MM.1S (cell line): Measurements from ENCODE around the gene KAT2A.

Source experiments
- DNase-seq: peaks from one replicate; pipeline ENCODE4 v3.0.0-alpha.2; 2015
- H2AFZ ChIP-seq: fragments of 300-600 bp; sonication (generic); 2 replicates; pipeline ENCODE4 v1.6.0; 2016; ENCODE audit warnings: antibody characterized with exemption, low read length
- H3F3A ChIP-seq: fragments of 300-600 bp; sonication (generic); 2 replicates; pipeline ENCODE4 v1.6.1; 2016; ENCODE audit warnings: mild to moderate bottlenecking, antibody characterized with exemption, low read length, moderate library complexity, mixed read lengths; ENCODE audit not compliant: insufficient read depth
- H3K27ac ChIP-seq: fragments of 300-600 bp; sonication (generic); 2 replicates; pipeline ENCODE4 v1.5.1; 2016; ENCODE audit warnings: mild to moderate bottlenecking, low read length
- H3K27me3 ChIP-seq: fragments of 300-600 bp; sonication (generic); replicated peaks from 2 replicates; pipeline ENCODE4 v1.6.0; 2016; ENCODE audit warnings: low read length; ENCODE audit not compliant: insufficient read depth
- H3K36me3 ChIP-seq: fragments of 300-600 bp; sonication (generic); replicated peaks from 2 replicates; pipeline ENCODE4 v1.6.1; 2016; ENCODE audit warnings: mild to moderate bottlenecking, low read length, mixed read lengths; ENCODE audit not compliant: insufficient read depth
- H3K4me1 ChIP-seq: fragments of 300-600 bp; sonication (generic); 2 replicates; pipeline ENCODE4 v1.6.1; 2016; ENCODE audit warnings: low read length, mixed read lengths
- H3K4me2 ChIP-seq: fragments of 300-600 bp; sonication (generic); 2 replicates; pipeline ENCODE4 v1.6.0; 2016; ENCODE audit warnings: low read depth, low read length
- H3K4me3 ChIP-seq: fragments of 300-600 bp; sonication (generic); 2 replicates; pipeline ENCODE4 v1.5.1; 2016; ENCODE audit warnings: low read length, mixed read lengths
- H3K79me2 ChIP-seq: fragments of 300-600 bp; sonication (generic); 2 replicates; pipeline ENCODE4 v1.6.1; 2016; ENCODE audit warnings: mixed run types, low read length, mixed read lengths
- H3K9ac ChIP-seq: fragments of 300-600 bp; sonication (generic); 2 replicates; pipeline ENCODE4 v1.6.1; 2016; ENCODE audit warnings: low read length, mixed read lengths
- H3K9me2 ChIP-seq: fragments of 300-600 bp; sonication (generic); replicated peaks from 2 replicates; pipeline ENCODE4 v1.6.1; 2016; ENCODE audit warnings: mild to moderate bottlenecking, low read length, mixed read lengths; ENCODE audit not compliant: insufficient read depth
- H3K9me3 ChIP-seq: fragments of 300-600 bp; sonication (generic); replicated peaks from 2 replicates; pipeline ENCODE4 v1.6.1; 2016; ENCODE audit warnings: mild to moderate bottlenecking, low read length, mixed read lengths; ENCODE audit not compliant: insufficient read depth
- H4K20me1 ChIP-seq: fragments of 300-600 bp; sonication (generic); 2 replicates; pipeline ENCODE4 v1.6.1; 2016; ENCODE audit warnings: mild to moderate bottlenecking, low read length, moderate library complexity, mixed read lengths; ENCODE audit not compliant: insufficient read depth
- EZH2 ChIP-seq: fragments of 300-600 bp; sonication (generic); optimal IDR thresholded peaks from 2 replicates; pipeline ENCODE3; 2017; ENCODE audit warnings: low read depth, mild to moderate bottlenecking, antibody characterized with exemption, low read length, mixed read lengths
- EZH2phosphoT487 ChIP-seq: fragments of 300-600 bp; sonication (generic); IDR thresholded peaks from 2 replicates; pipeline ENCODE4 v1.6.1; 2018; ENCODE audit warnings: antibody characterized with exemption, low read length
- TF ChIP-seq, protein P1 (sequence below): fragments of 300-600 bp; sonication (generic); IDR thresholded peaks from 2 replicates; pipeline ENCODE4 v1.5.1; 2016; ENCODE audit warnings: antibody characterized with exemption, low read length, mixed read lengths

KAT2A gene

GRCh38 chr17:42163113-42163512 is 41.9 kb upstream of the KAT2A start:
- TF ChIP-seq EZH2: no peak
- TF ChIP-seq, protein P1, sequence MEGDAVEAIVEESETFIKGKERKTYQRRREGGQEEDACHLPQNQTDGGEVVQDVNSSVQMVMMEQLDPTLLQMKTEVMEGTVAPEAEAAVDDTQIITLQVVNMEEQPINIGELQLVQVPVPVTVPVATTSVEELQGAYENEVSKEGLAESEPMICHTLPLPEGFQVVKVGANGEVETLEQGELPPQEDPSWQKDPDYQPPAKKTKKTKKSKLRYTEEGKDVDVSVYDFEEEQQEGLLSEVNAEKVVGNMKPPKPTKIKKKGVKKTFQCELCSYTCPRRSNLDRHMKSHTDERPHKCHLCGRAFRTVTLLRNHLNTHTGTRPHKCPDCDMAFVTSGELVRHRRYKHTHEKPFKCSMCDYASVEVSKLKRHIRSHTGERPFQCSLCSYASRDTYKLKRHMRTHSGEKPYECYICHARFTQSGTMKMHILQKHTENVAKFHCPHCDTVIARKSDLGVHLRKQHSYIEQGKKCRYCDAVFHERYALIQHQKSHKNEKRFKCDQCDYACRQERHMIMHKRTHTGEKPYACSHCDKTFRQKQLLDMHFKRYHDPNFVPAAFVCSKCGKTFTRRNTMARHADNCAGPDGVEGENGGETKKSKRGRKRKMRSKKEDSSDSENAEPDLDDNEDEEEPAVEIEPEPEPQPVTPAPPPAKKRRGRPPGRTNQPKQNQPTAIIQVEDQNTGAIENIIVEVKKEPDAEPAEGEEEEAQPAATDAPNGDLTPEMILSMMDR: peak; percentile 67
- Histone ChIP-seq H3K27me3 (no peaks in the 10 kb centered on the region), H3K9ac (no peak overlapping the region), H3K9me2 (no peaks in the 10 kb centered on the region), H3K27ac (no peak overlapping the region), H3K4me3 (no peak overlapping the region), H4K20me1 (no peaks in the 10 kb centered on the region), H3K79me2 (no peaks in the 10 kb centered on the region), H3K4me2 (no peak overlapping the region), H3K4me1 (no peaks in the 10 kb centered on the region), H2AFZ (0 out of 2 replicates have a peak overlapping the region, but pooled peaks have one; percentile 27), H3K36me3 (no peaks in the 10 kb centered on the region), H3K9me3 (no peaks in the 10 kb centered on the region), H3F3A (no peaks in the 10 kb centered on the region)
- no peak for DNase-seq

- no peaks in the 10 kb centered on the region for H3K9me2 ChIP-seq
- H3K36me3 ChIP-seq: no peaks in the 10 kb centered on the region
- H2AFZ ChIP-seq: no peak overlapping the region
- H3K4me1 ChIP-seq: no peaks in the 10 kb centered on the region
- H3K4me2 ChIP-seq: no peak overlapping the region
- 0 out of 2 replicates have a peak, but pooled peaks cover 3% of the 10 kb centered on the region for H3F3A ChIP-seq
- no peaks in the 10 kb centered on the region for H3K27me3 ChIP-seq
- no peaks in the 10 kb centered on the region for H4K20me1 ChIP-seq
- H3K9ac ChIP-seq: no peak overlapping the region
- no peak for DNase-seq
- no peak overlapping the region for H3K4me3 ChIP-seq
- TF ChIP-seq EZH2 (no peak), EZH2phosphoT487 (no peak)
- TF ChIP-seq, protein P1: no peak
- no peaks in the 10 kb centered on the region for H3K9me3 ChIP-seq
- H3K27ac ChIP-seq: no peak overlapping the region
- no peaks in the 10 kb centered on the region for H3K79me2 ChIP-seq
Measured at GRCh38 chr17:42160531-42160910, 39.4 kb upstream of the KAT2A start.

DNA sequence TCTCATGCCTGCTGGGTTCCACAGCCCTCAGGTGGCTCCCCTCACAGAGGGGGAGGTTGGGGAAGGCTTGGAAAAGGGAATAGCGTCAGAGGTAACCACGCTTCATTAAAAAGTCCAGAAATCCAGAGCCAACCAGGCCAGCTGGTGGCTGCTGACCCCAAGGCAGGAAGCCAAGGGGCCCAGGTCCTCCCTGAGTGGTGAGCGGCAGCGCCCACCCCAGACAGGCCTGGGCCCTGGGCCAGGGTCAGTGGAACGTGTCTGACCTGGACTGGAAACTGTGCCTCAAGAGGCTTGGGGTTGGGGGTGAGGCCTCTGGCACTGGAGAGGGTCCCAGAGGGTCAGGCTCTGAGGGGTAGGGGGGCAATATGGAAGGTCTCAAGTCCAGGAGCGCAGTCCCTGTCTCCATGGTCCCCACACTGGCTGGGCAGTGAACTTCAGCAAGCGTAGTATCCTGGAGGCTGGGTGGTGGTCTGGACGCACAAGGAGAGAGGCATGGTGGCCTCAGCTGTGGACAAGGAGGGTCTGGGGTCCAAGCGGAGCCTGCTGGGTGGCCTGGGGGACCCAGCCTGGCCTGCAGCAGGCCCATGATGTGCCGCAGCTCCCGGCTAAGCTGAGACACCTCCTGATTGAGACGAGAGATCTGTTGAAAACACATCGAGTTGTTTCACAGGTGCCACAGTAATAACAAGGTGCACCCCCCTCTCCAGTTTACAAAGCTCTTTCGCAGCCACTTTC is 38.8 kb upstream of the KAT2A start:
- Histone ChIP-seq H3K9ac (no peak overlapping the region), H3K36me3 (no peaks in the 10 kb centered on the region)

More for the DNA sequence above, 38.8 kb upstream of the KAT2A start:
- TF ChIP-seq EZH2 (no peak), EZH2phosphoT487 (no peak)
- TF ChIP-seq, protein P1: no peak
- Histone ChIP-seq H3K27ac (no peak overlapping the region), H3K9me2 (no peaks in the 10 kb centered on the region), H2AFZ (no peak overlapping the region), H3K4me3 (no peak overlapping the region), H4K20me1 (no peaks in the 10 kb centered on the region), H3K9me3 (no peaks in the 10 kb centered on the region), H3K4me2 (no peak overlapping the region), H3F3A (0 out of 2 replicates have a peak, but pooled peaks cover 3% of the 10 kb centered on the region), H3K27me3 (no peaks in the 10 kb centered on the region), H3K4me1 (no peaks in the 10 kb centered on the region), H3K79me2 (no peaks in the 10 kb centered on the region)
- no peak for DNase-seq
